ENCODE data around the gene VSIG4.

Gene VSIG4

GRCh38 chrX:65997978-65998717 lies 41.7 kb downstream of the VSIG4 start:
- TF ChIP-seq POLR2AphosphoS5 (IDR thresholded peaks at IDR 0.05; ENCODE audit: low read depth) (peak; percentile 89), REST (IDR thresholded peaks at IDR 0.05; ENCODE audit: insufficient replicate concordance, low read depth) (no peak), GABPA (IDR thresholded peaks at IDR 0.05; ENCODE audit: low read depth) (no peak), SPI1 (IDR thresholded peaks at IDR 0.05; ENCODE audit: borderline replicate concordance, low read depth) (peak; percentile 81)
- TF ChIP-seq, protein P1, sequence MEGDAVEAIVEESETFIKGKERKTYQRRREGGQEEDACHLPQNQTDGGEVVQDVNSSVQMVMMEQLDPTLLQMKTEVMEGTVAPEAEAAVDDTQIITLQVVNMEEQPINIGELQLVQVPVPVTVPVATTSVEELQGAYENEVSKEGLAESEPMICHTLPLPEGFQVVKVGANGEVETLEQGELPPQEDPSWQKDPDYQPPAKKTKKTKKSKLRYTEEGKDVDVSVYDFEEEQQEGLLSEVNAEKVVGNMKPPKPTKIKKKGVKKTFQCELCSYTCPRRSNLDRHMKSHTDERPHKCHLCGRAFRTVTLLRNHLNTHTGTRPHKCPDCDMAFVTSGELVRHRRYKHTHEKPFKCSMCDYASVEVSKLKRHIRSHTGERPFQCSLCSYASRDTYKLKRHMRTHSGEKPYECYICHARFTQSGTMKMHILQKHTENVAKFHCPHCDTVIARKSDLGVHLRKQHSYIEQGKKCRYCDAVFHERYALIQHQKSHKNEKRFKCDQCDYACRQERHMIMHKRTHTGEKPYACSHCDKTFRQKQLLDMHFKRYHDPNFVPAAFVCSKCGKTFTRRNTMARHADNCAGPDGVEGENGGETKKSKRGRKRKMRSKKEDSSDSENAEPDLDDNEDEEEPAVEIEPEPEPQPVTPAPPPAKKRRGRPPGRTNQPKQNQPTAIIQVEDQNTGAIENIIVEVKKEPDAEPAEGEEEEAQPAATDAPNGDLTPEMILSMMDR (IDR thresholded peaks at IDR 0.05; ENCODE audit: insufficient read depth, low read length) = no peak

DNA sequence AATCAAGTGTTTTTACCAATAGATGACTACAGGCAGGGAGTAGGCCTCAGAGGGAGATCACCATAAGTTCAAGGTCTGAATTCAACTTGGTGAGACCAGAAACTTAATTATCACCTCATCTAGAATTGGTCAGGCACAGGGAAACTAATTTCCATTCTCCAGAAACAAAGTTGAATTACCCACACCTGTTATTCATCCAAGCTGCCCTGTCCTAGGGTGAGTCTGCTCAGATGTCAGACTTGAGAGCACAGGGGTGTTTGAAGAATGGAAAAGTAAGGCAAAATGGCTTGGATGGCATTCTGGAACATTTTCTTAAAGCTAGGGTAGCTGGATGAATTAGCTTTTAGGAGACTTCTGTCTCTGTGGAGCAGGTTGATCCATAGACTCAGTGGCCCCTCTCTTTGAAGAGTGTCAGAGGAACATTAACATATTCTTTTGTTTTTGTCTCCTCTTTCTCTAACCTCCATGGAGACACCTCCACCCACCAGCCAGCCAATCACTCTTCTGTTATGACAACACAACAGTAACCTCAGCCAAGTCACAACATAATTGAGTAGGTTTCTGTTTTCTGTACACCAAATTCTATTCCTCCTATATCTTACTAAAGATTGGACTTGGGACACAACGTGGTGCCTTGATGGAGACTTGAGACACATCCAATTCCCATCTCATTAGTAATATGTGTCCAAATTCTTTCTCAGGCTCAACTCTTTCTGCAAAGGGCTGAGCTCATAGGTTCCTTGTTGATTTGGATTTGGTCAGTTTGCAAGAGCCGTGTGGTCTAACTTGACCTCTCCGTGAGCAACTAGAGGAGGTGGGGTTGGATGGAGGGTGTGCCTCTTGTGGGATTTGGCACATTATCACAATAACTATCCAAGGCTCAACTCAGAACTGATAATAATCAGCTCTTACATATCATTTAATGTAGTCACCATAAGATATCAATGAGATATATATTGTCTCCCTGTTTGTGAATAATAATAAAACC lies 45.1 kb downstream of the VSIG4 start:
- Histone ChIP-seq H3K27me3 (ENCODE audit: insufficient read depth, poor library complexity, severe bottlenecking) (no peaks in the 10 kb centered on the region), H3K4me3 (replicated peaks; ENCODE audit: insufficient read depth, low read length) (no peak overlapping the region), H3K27ac (replicated peaks) (peak overlapping the region; percentile 92)
- TF ChIP-seq REST (IDR thresholded peaks at IDR 0.05; ENCODE audit: insufficient replicate concordance, low read depth) (no peak), POLR2AphosphoS5 (IDR thresholded peaks at IDR 0.05; ENCODE audit: low read depth) (no peak), SPI1 (IDR thresholded peaks at IDR 0.05; ENCODE audit: borderline replicate concordance, low read depth) (no peak), GABPA (IDR thresholded peaks at IDR 0.05; ENCODE audit: low read depth) (no peak)
- TF ChIP-seq, protein P1 (IDR thresholded peaks at IDR 0.05; ENCODE audit: insufficient read depth, low read length) = no peak
- DNase-seq (ENCODE audit: low read depth in 1 of 2, low spot score in 1 of 2) = no peak

More at GRCh38 chrX:65997978-65998717, 41.7 kb downstream of the VSIG4 start:
- Histone ChIP-seq H3K27me3 (ENCODE audit: insufficient read depth, poor library complexity, severe bottlenecking) (no peaks in the 10 kb centered on the region), H3K27ac (replicated peaks) (peak overlapping the region; percentile 92), H3K4me3 (replicated peaks; ENCODE audit: insufficient read depth, low read length) (no peak overlapping the region)
- DNase-seq (ENCODE audit: low read depth in 1 of 2, low spot score in 1 of 2) = peak; percentile 97 to 99

GRCh38 chrX:65993915-65994460 lies 45.9 kb downstream of the VSIG4 start:
- DNase-seq (ENCODE audit: low read depth in 1 of 2, low spot score in 1 of 2) = no peak
- TF ChIP-seq GABPA (IDR thresholded peaks at IDR 0.05; ENCODE audit: low read depth) (no peak), REST (IDR thresholded peaks at IDR 0.05; ENCODE audit: insufficient replicate concordance, low read depth) (no peak), SPI1 (IDR thresholded peaks at IDR 0.05; ENCODE audit: borderline replicate concordance, low read depth) (no peak), POLR2AphosphoS5 (IDR thresholded peaks at IDR 0.05; ENCODE audit: low read depth) (no peak)
- TF ChIP-seq, protein P1 (IDR thresholded peaks at IDR 0.05; ENCODE audit: insufficient read depth, low read length) = no peak
- Histone ChIP-seq H3K27me3 (ENCODE audit: insufficient read depth, poor library complexity, severe bottlenecking) (no peaks in the 10 kb centered on the region), H3K27ac (replicated peaks) (peak overlapping the region; percentile 92), H3K4me3 (replicated peaks; ENCODE audit: insufficient read depth, low read length) (no peak overlapping the region)
